Measurements from ENCODE around the gene STK32C. TPM values are rescaled to one million over a fixed set of nuclear protein-coding genes. Genes with fewer than 3 reads are reported as not detected.

STK32C gene
- total RNA-seq, 2 donors from 2014 or later: 0.78 to 4.0 TPM

GRCh38 chr10:132275426-132276178, 32.1 kb downstream of the STK32C start:
- H3K27ac ChIP-seq: no peak overlapping the region

GRCh38 chr10:132274986-132275385, 32.8 kb downstream of the STK32C start:
- no peaks in the 10 kb centered on the region for H3K27me3 ChIP-seq
- H3K27ac ChIP-seq: no peak overlapping the region
- H3K36me3 ChIP-seq (replicated peaks in 1 of 2; ENCODE audit: insufficient read depth in 1 of 2, low read depth in 2 of 2): no peaks in the 10 kb centered on the region
- ATAC-seq: no peak
- DNase-seq: no peak
- 72 to 100% methylated on average over 5 to 7 of the region's 9 CpGs for WGBS, 2 donors
- intact Hi-C loops (cut with DNase I): no loop called here
- no peaks in the 10 kb centered on the region for H3K4me1 ChIP-seq
- no peak overlapping the region for H3K4me3 ChIP-seq
- TF ChIP-seq CTCF (IDR thresholded peaks at IDR 0.05) (no peak), POLR2A (IDR thresholded peaks at IDR 0.05) (no peak)
- H3K9me3 ChIP-seq: no peaks in the 10 kb centered on the region

More at GRCh38 chr10:132275426-132276178, 32.1 kb downstream of the STK32C start:
- no peak for TF ChIP-seq CTCF (IDR thresholded peaks at IDR 0.05)
- TF ChIP-seq POLR2A (IDR thresholded peaks at IDR 0.05): no peak
- 85 to 92% methylated on average over 20 to 23 of the region's 26 CpGs for WGBS, 2 donors
- Histone ChIP-seq H3K27me3 (no peaks in the 10 kb centered on the region), H3K9me3 (no peaks in the 10 kb centered on the region), H3K36me3 (replicated peaks in 1 of 2; ENCODE audit: insufficient read depth in 1 of 2, low read depth in 2 of 2) (no peaks in the 10 kb centered on the region), H3K4me1 (no peaks in the 10 kb centered on the region), H3K4me3 (no peak overlapping the region)
- no peak for ATAC-seq
- intact Hi-C loops (cut with DNase I): no loop called here
- no peak for DNase-seq

GRCh38 chr10:132274581-132274980, 33.2 kb downstream of the STK32C start:
- WGBS, 2 donors: 85 to 90% methylated on average over 8 to 19 of the region's 19 CpGs
- H3K27me3 ChIP-seq: no peaks in the 10 kb centered on the region
- intact Hi-C loops (cut with DNase I): no loop called here
- TF ChIP-seq CTCF (IDR thresholded peaks at IDR 0.05) (no peak), POLR2A (IDR thresholded peaks at IDR 0.05) (no peak)
- H3K27ac ChIP-seq: no peak overlapping the region
- H3K4me1 ChIP-seq: no peaks in the 10 kb centered on the region
- DNase-seq: no peak
- no peak for ATAC-seq
- H3K9me3 ChIP-seq: no peaks in the 10 kb centered on the region
- no peaks in the 10 kb centered on the region for H3K36me3 ChIP-seq (replicated peaks in 1 of 2; ENCODE audit: insufficient read depth in 1 of 2, low read depth in 2 of 2)
- H3K4me3 ChIP-seq: no peak overlapping the region

- TF ChIP-seq POLR2A (IDR thresholded peaks at IDR 0.05) (no peak), CTCF (IDR thresholded peaks at IDR 0.05) (no peak)
- H3K4me3 ChIP-seq: no peak overlapping the region
- H3K9me3 ChIP-seq: no peaks in the 10 kb centered on the region
- no peaks in the 10 kb centered on the region for H3K27me3 ChIP-seq
- ATAC-seq (no peak), DNase-seq (no peak)
- intact Hi-C loops (cut with DNase I): no loop called here
- H3K27ac ChIP-seq: no peak overlapping the region
- H3K4me1 ChIP-seq: no peaks in the 10 kb centered on the region
- 78 to 82% methylated on average over 9 to 11 of the region's 11 CpGs for WGBS, 2 donors
- H3K36me3 ChIP-seq (replicated peaks in 1 of 2; ENCODE audit: insufficient read depth in 1 of 2, low read depth in 2 of 2): no peaks in the 10 kb centered on the region
These were observed 33.8 kb downstream of the STK32C start for GRCh38 chr10:132273966-132274365.

Data from body of pancreas (tissue), 4 donors.